Fibroblast of the conjunctiva (primary cell): Measurements from ENCODE around the gene SIGLEC9.

Source experiments
- DNase-seq: peaks from one replicate; pipeline ENCODE4 v3.0.0-alpha.2; 2010; ENCODE audit warnings: low read depth

The SIGLEC9 gene

GRCh38 chr19:51124729-51125128 lies at the start of gene SIGLEC9:
Gene SIGLEC9, plus strand, starts transcription at chr19:51124906. Its CDS starts 69 bp downstream, at chr19:51124975.
- no peak for DNase-seq

GRCh38 chr19:51075998-51076397 lies 48.7 kb upstream of the SIGLEC9 start:
- no peak for DNase-seq

GRCh38 chr19:51076631-51077213 lies 48.0 kb upstream of the SIGLEC9 start:
- no peak for DNase-seq

GRCh38 chr19:51078104-51078503 lies 46.6 kb upstream of the SIGLEC9 start:
- DNase-seq: no peak

GRCh38 chr19:51078731-51079130 lies 46.0 kb upstream of the SIGLEC9 start:
- DNase-seq: no peak

GRCh38 chr19:51079481-51080110 lies 45.1 kb upstream of the SIGLEC9 start:
- DNase-seq: no peak

- no peak for DNase-seq
Observed at GRCh38 chr19:51081476-51081875, 43.2 kb upstream of the SIGLEC9 start.

GRCh38 chr19:51082611-51083010 lies 42.1 kb upstream of the SIGLEC9 start, which contains the start of gene KLK14:
Gene KLK14, minus strand, starts transcription at chr19:51082887. Its CDS starts 273 bp downstream, at chr19:51082614.
- DNase-seq: no peak

- DNase-seq: no peak
Observed at GRCh38 chr19:51083181-51083580, 41.5 kb upstream of the SIGLEC9 start.

- no peak for DNase-seq
Observed at GRCh38 chr19:51083783-51084182, 40.9 kb upstream of the SIGLEC9 start.

GRCh38 chr19:51084505-51084904 lies 40.2 kb upstream of the SIGLEC9 start:
- DNase-seq: no peak

- DNase-seq: no peak
Observed at GRCh38 chr19:51086153-51086850, 38.4 kb upstream of the SIGLEC9 start.

GRCh38 chr19:51089786-51090185 lies 34.9 kb upstream of the SIGLEC9 start:
- no peak for DNase-seq

- no peak for DNase-seq
Observed at GRCh38 chr19:51090471-51090870, 34.2 kb upstream of the SIGLEC9 start.

- DNase-seq: no peak
Observed at GRCh38 chr19:51091126-51091525, 33.6 kb upstream of the SIGLEC9 start.

GRCh38 chr19:51091895-51092873 lies 32.5 kb upstream of the SIGLEC9 start:
- no peak for DNase-seq

GRCh38 chr19:51093101-51093500 lies 31.6 kb upstream of the SIGLEC9 start:
- no peak for DNase-seq

GRCh38 chr19:51093510-51094345 lies 31.0 kb upstream of the SIGLEC9 start:
- no peak for DNase-seq

- no peak for DNase-seq
Observed at GRCh38 chr19:51094696-51095279, 29.9 kb upstream of the SIGLEC9 start.

- DNase-seq: no peak
Observed at GRCh38 chr19:51096473-51097165, 28.1 kb upstream of the SIGLEC9 start.
